OCI-LY3 (cell line): ENCODE results near the gene HELZ.

Experiments used
- CTCF ChIP-seq: fragments of 200-600, 300-600 bp; sonication (generic); IDR thresholded peaks from 2 replicates; pipeline ENCODE4 v1.5.1; 2014; ENCODE audit warnings: antibody characterized with exemption, low read length, low read depth
- EZH2phosphoT487 ChIP-seq: fragments of 200-600 bp; shearing (Covaris generic); IDR thresholded peaks from 2 replicates; pipeline ENCODE4 v1.6.1; 2018; ENCODE audit warnings: antibody characterized with exemption, mixed run types, low read depth

- TF ChIP-seq EZH2phosphoT487, result no peak
- TF ChIP-seq CTCF, result no peak
Measured at GRCh38 chr17:67210915-67211314, 34.1 kb downstream of the HELZ start.
